Peyer's patch (tissue), 4 donors: ENCODE results near the gene KLHDC7B.

Source experiments
- CTCF ChIP-seq, 6 experiments: fragments of 450-650 bp in 4 of 6; fragments of 200-600 bp in 2 of 6; sonication (generic) in 1 of 6; IDR thresholded peaks; one replicate each; pipeline ENCODE4 v1.5.1; 2017 to 2019; ENCODE audit warnings: antibody characterized with exemption in 6 of 6, mild to moderate bottlenecking in 3 of 6, moderate library complexity in 1 of 6
- POLR2A ChIP-seq, 2 donors: fragments of 450-650 bp; IDR thresholded peaks; one replicate each; pipeline ENCODE4 v1.5.1; 2017; ENCODE audit warnings: antibody characterized with exemption in 2 of 2, mild to moderate bottlenecking in 2 of 2, moderate library complexity in 2 of 2

- TF ChIP-seq CTCF (IDR thresholded peaks at IDR 0.05) (no peak), POLR2A (IDR thresholded peaks at IDR 0.05) (no peak)
Observed at GRCh38 chr22:50519151-50519550, 26.5 kb upstream of the KLHDC7B start.
